H1 (cell line): ENCODE results near the gene IRAK3. TPM values are rescaled to one million over a fixed set of nuclear protein-coding genes. Genes with fewer than 3 reads are reported as not detected.

Experiments
- RFX5 ChIP-seq: IDR thresholded peaks from 2 replicates; pipeline ENCODE4 v1.6.1; 2011; ENCODE audit warnings: low read depth, low read length, improper control_type of control experiment, borderline replicate concordance
- SAP30 ChIP-seq: fragments of 300-600 bp; sonication (generic); IDR thresholded peaks from 2 replicates; pipeline ENCODE4 v1.7.1; 2012; ENCODE audit warnings: low read length, moderate library complexity, mild to moderate bottlenecking, inconsistent platforms; ENCODE audit not compliant: insufficient read depth, insufficient replicate concordance
- SIN3A ChIP-seq, 2 experiments: IDR thresholded peaks in 1 of 2; conservative IDR thresholded peaks in 1 of 2; 2 replicates each; pipeline ENCODE4 v1.6.1; 2011 to 2012; ENCODE audit warnings: low read length in 2 of 2, improper control_type of control experiment in 1 of 2, low read depth in 1 of 2, mild to moderate bottlenecking in 1 of 2
- polyA plus RNA-seq, 7 experiments: library from polyadenylated mRNA; depleted of rRNA in 3 of 7; stranded (reverse) in 5 of 7; unstranded in 2 of 7; fragments of >200 nt in 5 of 7; fragments of 200-250 nt in 2 of 7; gene quantifications; 1 replicate in 5 of 7; 2 replicates in 1 of 7; 4 replicates in 1 of 7; pipeline versions ENCODE4 v1.2.1 to v1.2.3, GENCODE V29; 2011 to 2013; ENCODE audit warnings: missing spikeins in 2 of 7, mixed read lengths in 2 of 7
- total RNA-seq: library from RNA; stranded (reverse); fragmentation: NEBNext Ultra II Directional; extraction: Animal tissue kit (Norgen Biotek cat#: 25700); gene quantifications from 2 replicates; pipeline ENCODE4 v1.2.1, GENCODE V29; 2021

Gene IRAK3
- total and polyA plus RNA-seq, 2 of the 8 experiments (the other 6 are each of a cell fraction or from before 2014, with no cell fraction given) = 0.51 to 2.2 TPM

GRCh38 chr12:66149702-66150398, 39.2 kb upstream of the IRAK3 start (continued):
- TF ChIP-seq SAP30 (no peak), RFX5 (no peak), SIN3A (conservative IDR thresholded peaks at IDR 0.05 in 1 of 2, IDR thresholded peaks at IDR 0.05 in 1 of 2; ENCODE audit: low read depth in 1 of 2, low read length in 2 of 2) (no peak)
